Brain microvascular endothelial cell (primary cell): ENCODE measurements around the gene TRIM2.

Source experiments
- DNase-seq: peaks from one replicate; pipeline ENCODE4 v3.0.0-alpha.2; 2020
- H3K27ac ChIP-seq: fragments of 250-450 bp; sonication (Bioruptor Pico); 2 replicates; pipeline ENCODE4 v1.5.1; 2020; ENCODE audit warnings: mild to moderate bottlenecking, moderate library complexity
- H3K27me3 ChIP-seq: fragments of 250-450 bp; sonication (Bioruptor Pico); replicated peaks from 2 replicates; pipeline ENCODE4 v1.5.1; 2020; ENCODE audit warnings: mild to moderate bottlenecking
- H3K36me3 ChIP-seq: fragments of 250-450 bp; sonication (Bioruptor Pico); replicated peaks from 2 replicates; pipeline ENCODE4 v1.5.1; 2020; ENCODE audit warnings: mild to moderate bottlenecking
- H3K4me3 ChIP-seq: 2 replicates; pipeline ENCODE4 v1.5.1; 2011; ENCODE audit warnings: low read depth, mild to moderate bottlenecking, control low read depth, low read length, moderate library complexity
- in situ Hi-C: cut with HindIII; loops from 2 replicates; pipeline ENCODE4 v1.10.0; 2017; ENCODE audit warnings: low sequenced_read_pairs, low pct_ligation_motif_present
- TF ChIP-seq, protein P1 (sequence below): IDR thresholded peaks from 2 replicates; pipeline ENCODE4 v1.5.1; 2011; ENCODE audit warnings: low read depth, mild to moderate bottlenecking, moderate library complexity, low read length, control low read depth, inconsistent platforms; ENCODE audit errors: missing control alignments

Gene TRIM2

DNA sequence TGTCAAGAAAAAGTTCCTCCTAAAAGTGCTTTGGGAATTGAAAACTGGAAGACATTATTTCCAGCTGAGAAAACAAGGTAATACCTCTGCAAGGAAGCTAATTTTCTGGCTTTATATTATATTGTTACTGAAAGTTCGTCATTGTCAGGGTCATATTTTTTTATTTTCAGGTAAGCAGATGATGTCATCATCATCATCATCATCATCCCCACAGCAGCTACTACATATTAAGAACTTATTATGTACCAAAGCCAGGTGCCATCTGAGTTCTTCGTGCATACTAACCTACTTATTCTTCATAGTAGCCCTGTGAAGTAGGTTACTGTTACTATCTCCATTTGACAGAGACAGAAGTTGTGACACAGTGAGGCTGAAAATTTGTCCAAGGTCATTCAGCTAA, 87.3 kb downstream of the TRIM2 start:
- H3K27ac ChIP-seq: no peak overlapping the region
- no peaks in the 10 kb centered on the region for H3K27me3 ChIP-seq
- in situ Hi-C loops: no loop called here
- TF ChIP-seq, protein P1, sequence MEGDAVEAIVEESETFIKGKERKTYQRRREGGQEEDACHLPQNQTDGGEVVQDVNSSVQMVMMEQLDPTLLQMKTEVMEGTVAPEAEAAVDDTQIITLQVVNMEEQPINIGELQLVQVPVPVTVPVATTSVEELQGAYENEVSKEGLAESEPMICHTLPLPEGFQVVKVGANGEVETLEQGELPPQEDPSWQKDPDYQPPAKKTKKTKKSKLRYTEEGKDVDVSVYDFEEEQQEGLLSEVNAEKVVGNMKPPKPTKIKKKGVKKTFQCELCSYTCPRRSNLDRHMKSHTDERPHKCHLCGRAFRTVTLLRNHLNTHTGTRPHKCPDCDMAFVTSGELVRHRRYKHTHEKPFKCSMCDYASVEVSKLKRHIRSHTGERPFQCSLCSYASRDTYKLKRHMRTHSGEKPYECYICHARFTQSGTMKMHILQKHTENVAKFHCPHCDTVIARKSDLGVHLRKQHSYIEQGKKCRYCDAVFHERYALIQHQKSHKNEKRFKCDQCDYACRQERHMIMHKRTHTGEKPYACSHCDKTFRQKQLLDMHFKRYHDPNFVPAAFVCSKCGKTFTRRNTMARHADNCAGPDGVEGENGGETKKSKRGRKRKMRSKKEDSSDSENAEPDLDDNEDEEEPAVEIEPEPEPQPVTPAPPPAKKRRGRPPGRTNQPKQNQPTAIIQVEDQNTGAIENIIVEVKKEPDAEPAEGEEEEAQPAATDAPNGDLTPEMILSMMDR: no peak
- H3K4me3 ChIP-seq: no peak overlapping the region
- no peaks in the 10 kb centered on the region for H3K36me3 ChIP-seq
- DNase-seq: no peak

DNA sequence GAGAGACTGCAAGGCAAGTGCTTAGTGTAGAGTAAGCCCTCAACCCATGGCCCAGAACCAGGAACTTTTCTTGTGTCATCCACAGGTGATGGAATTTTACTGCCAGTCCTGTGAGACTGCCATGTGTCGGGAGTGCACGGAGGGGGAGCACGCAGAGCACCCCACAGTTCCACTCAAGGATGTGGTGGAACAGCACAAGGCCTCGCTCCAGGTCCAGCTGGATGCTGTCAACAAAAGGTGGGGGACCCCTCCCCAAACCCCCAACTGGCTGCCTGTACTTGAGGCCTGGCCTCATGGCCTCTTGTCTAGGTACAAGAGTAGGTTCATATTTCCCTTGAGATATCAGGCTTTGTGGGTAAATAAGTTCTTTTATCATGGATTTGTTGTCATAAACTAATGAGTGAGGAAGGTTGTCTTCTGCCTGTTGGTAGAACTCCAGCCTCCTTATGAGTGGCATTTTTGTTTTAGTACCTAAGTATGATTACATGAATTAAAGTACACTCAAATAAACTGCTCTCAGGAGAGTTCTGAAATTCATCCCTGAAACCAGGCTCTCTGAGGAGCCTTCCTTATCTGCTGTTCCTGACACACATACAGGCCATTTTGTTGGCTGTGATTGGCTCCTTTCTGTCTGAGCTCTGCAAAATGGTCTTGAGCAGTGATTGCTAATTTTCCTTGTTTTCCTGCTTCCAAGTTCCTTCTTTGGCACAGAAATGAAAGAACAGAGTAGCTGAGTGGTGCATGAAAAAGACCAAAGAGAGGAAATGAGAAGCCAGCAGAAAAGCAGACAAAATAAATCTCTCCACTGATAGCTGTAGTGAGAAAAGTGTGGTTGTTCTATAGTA, 88.9 kb downstream of the TRIM2 start:
- DNase-seq: no peak
- H3K4me3 ChIP-seq: no peak overlapping the region
- H3K36me3 ChIP-seq: no peaks in the 10 kb centered on the region
- in situ Hi-C loops: no loop called here
- H3K27me3 ChIP-seq: no peaks in the 10 kb centered on the region
- H3K27ac ChIP-seq: no peak overlapping the region
- TF ChIP-seq, protein P1: no peak

DNA sequence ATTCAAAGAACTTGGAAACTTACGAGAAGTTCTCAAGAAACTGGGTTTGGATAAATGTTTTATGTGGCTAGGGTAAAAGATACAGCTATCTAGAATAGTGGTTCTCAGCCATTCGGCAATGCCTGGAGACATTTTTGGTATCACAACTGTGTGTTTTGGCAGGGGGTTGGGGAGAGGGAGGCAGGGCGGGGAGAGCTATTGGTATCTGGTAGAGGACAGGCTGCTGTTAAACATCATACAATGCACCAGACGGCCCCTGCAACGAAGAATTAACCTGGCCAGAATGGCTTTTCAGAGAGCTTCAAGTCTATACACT, 89.5 kb downstream of the TRIM2 start:
- Histone ChIP-seq H3K27me3 (no peaks in the 10 kb centered on the region), H3K4me3 (no peak overlapping the region), H3K36me3 (no peaks in the 10 kb centered on the region), H3K27ac (no peak overlapping the region)
- DNase-seq: no peak
- in situ Hi-C loops: no loop called here
- TF ChIP-seq, protein P1: no peak

- in situ Hi-C loops: no loop called here
- no peak for DNase-seq
- TF ChIP-seq, protein P1: no peak
- H3K27ac ChIP-seq: no peak overlapping the region
- no peaks in the 10 kb centered on the region for H3K27me3 ChIP-seq
- H3K36me3 ChIP-seq: no peaks in the 10 kb centered on the region
- no peak overlapping the region for H3K4me3 ChIP-seq
These were observed 90.4 kb downstream of the TRIM2 start for GRCh38 chr4:153294631-153295030.

DNA sequence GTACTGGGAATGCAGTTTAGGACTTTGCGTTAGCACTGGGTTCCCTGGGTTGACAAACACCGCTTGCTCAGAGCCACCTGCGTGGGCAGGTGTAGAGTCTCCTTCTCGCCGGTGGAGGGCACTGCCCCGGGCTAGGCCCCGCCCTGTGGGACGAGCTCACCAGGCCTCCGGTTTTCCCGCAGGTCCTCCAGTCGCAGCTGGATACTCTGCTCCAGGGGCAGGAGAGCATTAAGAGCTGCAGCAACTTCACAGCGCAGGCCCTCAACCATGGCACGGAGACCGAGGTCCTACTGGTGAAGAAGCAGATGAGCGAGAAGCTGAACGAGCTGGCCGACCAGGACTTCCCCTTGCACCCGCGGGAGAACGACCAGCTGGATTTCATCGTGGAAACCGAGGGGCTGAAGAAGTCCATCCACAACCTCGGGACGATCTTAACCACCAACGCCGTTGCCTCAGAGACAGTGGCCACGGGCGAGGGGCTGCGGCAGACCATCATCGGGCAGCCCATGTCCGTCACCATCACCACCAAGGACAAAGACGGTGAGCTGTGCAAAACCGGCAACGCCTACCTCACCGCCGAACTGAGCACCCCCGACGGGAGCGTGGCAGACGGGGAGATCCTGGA, 91.0 kb downstream of the TRIM2 start:
- TF ChIP-seq, protein P1: no peak
- Histone ChIP-seq H3K27ac (no peak overlapping the region), H3K27me3 (no peaks in the 10 kb centered on the region), H3K4me3 (no peak overlapping the region), H3K36me3 (no peaks in the 10 kb centered on the region)
- DNase-seq: no peak
- in situ Hi-C loops: no loop called here
